B cell (primary cell): Measurements from ENCODE around the gene RBM17. TPM values are rescaled to one million over a fixed set of nuclear protein-coding genes. Genes with fewer than 3 reads are reported as not detected.
A peak's percentile ranks its signal among the peaks of the same experiment; 100 is the strongest.

ENCODE experiments used
- ATAC-seq: fragments of 200-7000 bp; cut with Tn5 transposase; one replicate; pipeline ENCODE4 v1.10.0; 2021; ENCODE audit warnings: low read depth, mild to moderate bottlenecking, moderate number of reproducible peaks, moderate library complexity
- CTCF ChIA-PET: fragments of 350-600 bp; sonication (Branson Sonifier 250); formaldehyde crosslinking; loops from one replicate; lab custom pipeline; 2021; ENCODE audit warnings: antibody characterized with exemption, inconsistent platforms; lab: Charles Lee
- POLR2A ChIA-PET: fragments of 350-600 bp; sonication (Branson Sonifier 250); formaldehyde crosslinking; loops from one replicate; lab custom pipeline; 2021; ENCODE audit warnings: antibody characterized with exemption; lab: Charles Lee
- DNase-seq: peaks from one replicate; pipeline ENCODE4 v3.0.0; 2013
- H2AFZ ChIP-seq: 2 replicates; pipeline ENCODE4 v1.6.1; 2012; ENCODE audit warnings: mild to moderate bottlenecking, low read depth, low read length; ENCODE audit not compliant: insufficient read depth, poor library complexity, severe bottlenecking
- H3K27ac ChIP-seq, 2 donors: 1 replicate in 1 of 2; 2 replicates in 1 of 2; pipeline ENCODE4 v1.5.1; 2012 to 2013; ENCODE audit warnings: low read length in 2 of 2, mild to moderate bottlenecking in 2 of 2, moderate library complexity in 1 of 2
- H3K27me3 ChIP-seq, 4 experiments: fragments of 200-600 bp in 1 of 4; sonication (generic) in 1 of 4; replicated peaks in 1 of 4; 1 replicate in 2 of 4; 2 replicates in 2 of 4; pipeline versions ENCODE4 v1.6.1 to v1.7.0; 2013 to 2016; ENCODE audit warnings: low read length in 3 of 4, mild to moderate bottlenecking in 2 of 4, mixed read lengths in 1 of 4, moderate library complexity in 1 of 4; ENCODE audit not compliant: insufficient read depth in 4 of 4, control insufficient read depth in 3 of 4; ENCODE audit errors: control extremely low read depth in 1 of 4
- H3K36me3 ChIP-seq, 2 experiments: replicated peaks in 1 of 2; 1 replicate in 1 of 2; 2 replicates in 1 of 2; pipeline versions ENCODE4 v1.6.1 to v1.7.1; 2013; ENCODE audit warnings: low read length in 1 of 2; ENCODE audit not compliant: insufficient read depth in 2 of 2, control insufficient read depth in 1 of 2; ENCODE audit errors: control extremely low read depth in 1 of 2, extremely low read depth in 1 of 2
- H3K4me1 ChIP-seq, 2 donors: fragments of 200-600 bp in 1 of 2; sonication (generic) in 1 of 2; 1 replicate in 1 of 2; 2 replicates in 1 of 2; pipeline versions ENCODE4 v1.5.1 to v1.6.1; 2013 to 2017; ENCODE audit warnings: low read length in 2 of 2; ENCODE audit not compliant: control insufficient read depth in 2 of 2, insufficient read depth in 2 of 2
- H3K4me2 ChIP-seq: replicated peaks from 2 replicates; pipeline ENCODE3; 2012; ENCODE audit warnings: mild to moderate bottlenecking, low read depth, low read length; ENCODE audit not compliant: poor library complexity, severe bottlenecking
- H3K4me3 ChIP-seq, 5 experiments: fragments of 200-600 bp in 1 of 5; sonication (generic) in 1 of 5; 1 replicate in 3 of 5; 2 replicates in 2 of 5; pipeline versions ENCODE4 v1.5.1 to v1.7.0; 2011 to 2016; ENCODE audit warnings: low read length in 4 of 5, mild to moderate bottlenecking in 4 of 5, low read depth in 2 of 5, control low read depth in 1 of 5, moderate library complexity in 1 of 5; ENCODE audit not compliant: insufficient read depth in 1 of 5; ENCODE audit errors: control extremely low read depth in 1 of 5, extremely low read depth in 1 of 5
- H3K79me2 ChIP-seq: fragments of 200-600 bp; sonication (generic); one replicate; pipeline ENCODE4 v1.6.0; 2016; ENCODE audit warnings: low read length; ENCODE audit not compliant: control insufficient read depth, insufficient read depth
- H3K9ac ChIP-seq: fragments of 200-600 bp; sonication (generic); 2 replicates; pipeline ENCODE4 v1.6.1; 2017; ENCODE audit warnings: mild to moderate bottlenecking, low read length, moderate library complexity
- H3K9me3 ChIP-seq, 3 donors: one replicate each; pipeline versions ENCODE4 v1.6.1 to v1.7.1; 2013; ENCODE audit warnings: low read length in 2 of 3; ENCODE audit not compliant: control insufficient read depth in 2 of 3, insufficient read depth in 1 of 3; ENCODE audit errors: control extremely low read depth in 1 of 3
- H4K20me1 ChIP-seq: 2 replicates; pipeline ENCODE4 v1.6.0; 2012; ENCODE audit warnings: mild to moderate bottlenecking, low read length; ENCODE audit not compliant: insufficient read depth, control insufficient read depth, poor library complexity, severe bottlenecking
- H3K27ac Mint-ChIP-seq: one replicate; pipeline ENCODE4 v1.8.0; 2021; ENCODE audit warnings: mixed read lengths
- H3K27me3 Mint-ChIP-seq: one replicate; pipeline ENCODE4 v1.8.0; 2021; ENCODE audit warnings: mixed read lengths
- H3K4me1 Mint-ChIP-seq: one replicate; pipeline ENCODE4 v1.8.0; 2021; ENCODE audit warnings: mixed read lengths
- H3K4me3 Mint-ChIP-seq: one replicate; pipeline ENCODE4 v1.8.0; 2021; ENCODE audit warnings: mixed read lengths
- H3K9me3 Mint-ChIP-seq: one replicate; pipeline ENCODE4 v1.8.0; 2022; ENCODE audit warnings: mixed read lengths; ENCODE audit not compliant: insufficient read depth
- EZH2 ChIP-seq: IDR thresholded peaks from 2 replicates; pipeline ENCODE4 v1.6.1; 2012; ENCODE audit warnings: borderline replicate concordance, low read depth, mild to moderate bottlenecking, moderate library complexity, low read length; ENCODE audit not compliant: insufficient read depth, poor library complexity, severe bottlenecking
- WGBS: methylation state at CpG from one replicate; pipeline ENCODE4 v1.1.5; 2013; ENCODE audit warnings: missing lambda C conversion rate; ENCODE audit not compliant: insufficient coverage; 5-methylcytosine and 5-hydroxymethylcytosine counted together
- intact Hi-C: fragments of 100-400 bp; cut with micrococcal nuclease; formaldehyde crosslinking; loops from one replicate; pipeline ENCODE4 v1.10.0; 2022
- polyA plus RNA-seq: library from polyadenylated mRNA; depleted of rRNA; stranded (reverse); fragments of >200 nt; gene quantifications from 2 replicates; pipeline ENCODE4 v1.2.3, GENCODE V29; 2012
- total RNA-seq, 2 donors: library from RNA; stranded (reverse); fragments of 120-200 nt in 1 of 2; gene quantifications; 1 replicate in 1 of 2; 2 replicates in 1 of 2; pipeline versions ENCODE4 v1.2.3 to v1.2.4, GENCODE V29; 2013 to 2022
- TF ChIP-seq, protein P1 (sequence below): fragments of 200-600 bp; IDR thresholded peaks from one replicate; pipeline ENCODE4 v1.8.0; 2022; ENCODE audit warnings: antibody characterized with exemption, mild to moderate bottlenecking

Gene RBM17
- total and polyA plus RNA-seq, 2 donors (not counting 1 experiment from before 2014, with no cell fraction given): 34.7 to 168 TPM

DNA sequence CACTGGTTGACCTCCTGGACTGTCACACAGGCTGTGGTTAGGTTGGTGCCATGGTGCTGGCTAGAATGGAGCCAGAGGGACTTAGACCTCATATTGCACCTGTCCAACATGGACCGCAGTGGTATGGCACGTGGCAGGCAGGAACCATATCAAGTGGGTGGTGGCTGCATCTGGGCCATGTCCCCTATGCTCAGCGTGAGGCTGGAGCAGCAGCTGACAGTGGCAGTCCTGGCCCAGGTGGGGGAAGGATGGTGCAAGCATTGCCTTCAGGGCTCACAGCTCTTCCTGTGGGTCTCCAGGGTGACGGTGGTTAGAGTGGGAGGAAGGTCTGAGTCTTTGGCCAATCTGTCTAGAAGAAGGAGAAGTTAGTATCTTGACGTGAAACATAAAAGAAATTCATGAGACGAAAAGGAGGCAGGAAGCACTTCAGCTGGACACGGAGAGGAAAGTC is 59.4 kb downstream of the RBM17 start:
- Mint-ChIP-seq H3K4me3 (peak overlapping the region; percentile 10), H3K9me3 (no peaks in the 10 kb centered on the region), H3K27me3 (no peaks in the 10 kb centered on the region), H3K4me1 (peaks cover 66% of the 10 kb centered on the region), H3K27ac (peak overlapping the region; percentile 2)
- Histone ChIP-seq H3K4me1 (peaks cover 30 to 49% of the 10 kb centered on the region in 2 donors), H3K79me2 (peaks cover 46% of the 10 kb centered on the region), H3K9ac (no peak overlapping the region), H3K4me2 (peak overlapping the region; percentile 16), H4K20me1 (peaks cover 19% of the 10 kb centered on the region), H3K4me3 (no peak overlapping the region), H2AFZ (no peak overlapping the region), H3K9me3 (no peaks in the 10 kb centered on the region), H3K27ac (peak overlapping the region in 1 of 2 donors; percentile 19), H3K36me3 (no peaks in the 10 kb centered on the region), H3K27me3 (no peaks in the 10 kb centered on the region)
- ATAC-seq (no peak), DNase-seq (peak; percentile 35)
- TF ChIP-seq, protein P1, sequence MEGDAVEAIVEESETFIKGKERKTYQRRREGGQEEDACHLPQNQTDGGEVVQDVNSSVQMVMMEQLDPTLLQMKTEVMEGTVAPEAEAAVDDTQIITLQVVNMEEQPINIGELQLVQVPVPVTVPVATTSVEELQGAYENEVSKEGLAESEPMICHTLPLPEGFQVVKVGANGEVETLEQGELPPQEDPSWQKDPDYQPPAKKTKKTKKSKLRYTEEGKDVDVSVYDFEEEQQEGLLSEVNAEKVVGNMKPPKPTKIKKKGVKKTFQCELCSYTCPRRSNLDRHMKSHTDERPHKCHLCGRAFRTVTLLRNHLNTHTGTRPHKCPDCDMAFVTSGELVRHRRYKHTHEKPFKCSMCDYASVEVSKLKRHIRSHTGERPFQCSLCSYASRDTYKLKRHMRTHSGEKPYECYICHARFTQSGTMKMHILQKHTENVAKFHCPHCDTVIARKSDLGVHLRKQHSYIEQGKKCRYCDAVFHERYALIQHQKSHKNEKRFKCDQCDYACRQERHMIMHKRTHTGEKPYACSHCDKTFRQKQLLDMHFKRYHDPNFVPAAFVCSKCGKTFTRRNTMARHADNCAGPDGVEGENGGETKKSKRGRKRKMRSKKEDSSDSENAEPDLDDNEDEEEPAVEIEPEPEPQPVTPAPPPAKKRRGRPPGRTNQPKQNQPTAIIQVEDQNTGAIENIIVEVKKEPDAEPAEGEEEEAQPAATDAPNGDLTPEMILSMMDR: no peak
- TF ChIP-seq EZH2: no peak
- intact Hi-C loops: no loop called here
- ChIA-PET POLR2A (interaction anchor here (0.5 kb wide), 1 partner anchor 74 kb away, joined by 11 read pairs; no protein-coding TSS in a partner anchor), CTCF (interaction anchor here (1.0 to 8.8 kb wide), 5 partner anchors 13 to 252 kb away, joined by 3 to 77 read pairs (median 10); partner anchors contain the start of gene PFKFB3)
- 9% methylated on average over 7 of the region's 7 CpGs for WGBS

- POLR2A ChIA-PET: no interaction called here
- no peak for DNase-seq
These were observed 60.1 kb downstream of the RBM17 start for GRCh38 chr10:6148908-6149307.

More at GRCh38 chr10:6148908-6149307, 60.1 kb downstream of the RBM17 start:
- ATAC-seq: no peak
- TF ChIP-seq, protein P1: no peak
- TF ChIP-seq EZH2: no peak
- H3K4me1 ChIP-seq: peaks cover 30 to 49% of the 10 kb centered on the region in 2 donors
- no peak overlapping the region for H2AFZ ChIP-seq
- no peak overlapping the region for H3K4me3 Mint-ChIP-seq
- no peaks in the 10 kb centered on the region for H3K27me3 ChIP-seq
- H3K9me3 Mint-ChIP-seq: no peaks in the 10 kb centered on the region
- intact Hi-C loops: no loop called here
- no CpG with 5 or more reads among the region's 6 CpGs for WGBS
- peaks cover 62% of the 10 kb centered on the region for H3K4me1 Mint-ChIP-seq
- H3K4me3 ChIP-seq: no peak overlapping the region
- no peak overlapping the region for H3K4me2 ChIP-seq
- H3K36me3 ChIP-seq: no peaks in the 10 kb centered on the region
- H3K27ac Mint-ChIP-seq: peak overlapping the region; percentile 7
- H3K9ac ChIP-seq: no peak overlapping the region
- CTCF ChIA-PET: interaction anchor here (0.6 to 8.8 kb wide), 4 partner anchors 14 to 252 kb away, joined by 3 to 77 read pairs (median 16); partner anchors contain the start of gene PFKFB3
- no peaks in the 10 kb centered on the region for H3K27me3 Mint-ChIP-seq
- peaks cover 53% of the 10 kb centered on the region for H3K79me2 ChIP-seq
- peak overlapping the region in 1 of 2 donors; percentile 19 for H3K27ac ChIP-seq
- H4K20me1 ChIP-seq: peaks cover 19% of the 10 kb centered on the region
- no peaks in the 10 kb centered on the region for H3K9me3 ChIP-seq
